Lower leg skin (tissue), 3 donors: ENCODE data around the gene DOCK10.

Experiments
- CTCF ChIP-seq, 3 donors: fragments of 450-650 bp; IDR thresholded peaks; one replicate each; pipeline ENCODE4 v1.5.1; 2016; ENCODE audit warnings: antibody characterized with exemption in 3 of 3, mild to moderate bottlenecking in 3 of 3, moderate library complexity in 2 of 3
- POLR2A ChIP-seq, 2 donors: fragments of 450-650 bp; IDR thresholded peaks; one replicate each; pipeline ENCODE4 v1.6.1; 2016 to 2017; ENCODE audit warnings: antibody characterized with exemption in 2 of 2, mild to moderate bottlenecking in 1 of 2, moderate library complexity in 1 of 2

GRCh38 chr2:224934526-224935188, 107.6 kb downstream of the DOCK10 start:
- no peak for TF ChIP-seq POLR2A (IDR thresholded peaks at IDR 0.05)
- no peak for TF ChIP-seq CTCF (IDR thresholded peaks at IDR 0.05)
